CD4-positive, alpha-beta T cell treated with Interleukin-10 for 1 hour (primary cell): ENCODE results near the gene AQP3.
"Not testable (repeated sequence)": the region's sequence is repeated elsewhere in the genome, so short reads cannot be mapped to it uniquely, and the experiment has no call there.

Experiments
- DNase-seq: peaks from one replicate; pipeline ENCODE4 v3.0.0-alpha.2; 2020

Gene AQP3

DNA sequence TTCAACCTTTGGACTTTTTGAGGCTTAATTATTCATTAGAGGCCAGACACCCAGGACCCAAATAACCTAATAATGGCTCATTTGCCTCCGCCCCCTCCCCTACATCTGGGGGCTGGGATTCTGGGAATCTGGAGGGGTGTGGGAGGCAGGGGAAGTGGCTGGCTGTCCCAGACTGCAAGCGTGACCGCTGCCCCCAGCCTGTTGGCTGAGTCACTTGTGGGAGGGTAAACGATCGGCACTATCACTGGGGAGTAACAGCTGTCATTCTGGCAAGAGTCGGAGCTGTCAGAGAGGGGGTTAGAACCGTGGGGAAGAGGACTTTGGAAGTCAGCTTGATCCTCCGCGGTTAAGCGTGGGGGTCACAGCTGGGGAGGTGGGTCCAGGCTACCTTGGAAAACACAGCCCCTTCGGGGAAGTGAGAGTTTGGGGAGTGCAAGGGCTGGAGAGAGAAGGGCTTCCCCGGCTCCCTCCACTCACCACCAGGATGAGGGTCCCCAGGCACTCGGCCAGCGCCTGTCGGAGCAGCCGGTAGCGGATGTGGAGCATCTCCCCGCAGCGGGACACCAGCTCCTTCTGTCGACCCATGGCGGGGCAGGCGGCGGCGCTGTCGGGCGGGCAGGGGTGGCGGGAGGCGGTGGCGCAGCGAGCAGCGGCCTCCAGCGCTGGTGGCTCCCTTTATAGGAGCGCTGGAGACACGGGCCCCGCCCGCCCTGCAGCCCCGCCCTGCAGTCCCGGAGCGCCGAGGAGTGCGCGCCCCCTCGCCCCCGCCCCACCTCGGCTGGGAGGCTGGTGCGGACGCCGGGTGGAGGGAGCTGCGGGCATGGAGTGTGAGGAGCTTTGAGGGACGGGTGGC, at the start of gene AQP3:
Gene AQP3, minus strand, starts transcription at position 648 of the 853 bp plus-strand sequence. Its CDS starts 63 bp downstream, at position 585.
- DNase-seq: peak; percentile 83

DNA sequence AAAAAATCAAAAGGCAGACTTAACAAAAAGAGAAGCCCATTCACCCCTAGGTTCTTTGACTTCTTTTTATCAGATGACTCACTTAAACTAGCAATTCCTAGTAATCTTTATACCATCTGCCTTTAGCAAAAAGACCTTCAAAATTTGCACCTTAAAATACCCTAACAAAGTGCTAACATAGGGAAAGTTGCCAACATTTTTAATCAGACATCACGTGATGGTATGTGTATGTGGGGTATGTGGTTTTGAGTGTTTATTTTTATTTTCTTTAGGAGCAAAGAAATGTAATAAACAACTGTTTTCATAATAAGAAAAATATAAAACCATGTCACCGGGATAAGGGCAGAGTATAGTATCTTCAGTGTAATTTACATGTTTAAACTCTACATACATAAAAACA, 46.4 kb upstream of the AQP3 start:
- not testable (repeated sequence) for DNase-seq

DNA sequence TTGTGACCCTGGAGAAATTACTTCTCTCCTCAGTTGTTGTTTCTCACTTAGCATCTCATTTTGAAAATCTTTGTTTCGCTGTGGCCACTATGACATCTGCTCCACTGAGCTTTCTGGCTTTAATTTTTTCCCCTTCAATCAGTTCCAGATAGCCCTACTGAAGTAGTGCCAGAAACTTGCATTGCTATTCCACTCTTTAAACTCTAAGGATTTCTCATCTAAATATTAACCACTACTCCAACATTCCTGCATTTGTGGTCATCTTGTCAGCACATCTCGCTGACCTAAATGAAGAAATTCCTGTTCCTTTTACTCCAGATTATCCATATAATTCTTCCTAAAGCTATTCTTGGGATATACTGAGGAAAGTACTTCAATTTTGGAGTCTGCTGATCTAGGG, 41.7 kb upstream of the AQP3 start:
- no peak for DNase-seq

DNA sequence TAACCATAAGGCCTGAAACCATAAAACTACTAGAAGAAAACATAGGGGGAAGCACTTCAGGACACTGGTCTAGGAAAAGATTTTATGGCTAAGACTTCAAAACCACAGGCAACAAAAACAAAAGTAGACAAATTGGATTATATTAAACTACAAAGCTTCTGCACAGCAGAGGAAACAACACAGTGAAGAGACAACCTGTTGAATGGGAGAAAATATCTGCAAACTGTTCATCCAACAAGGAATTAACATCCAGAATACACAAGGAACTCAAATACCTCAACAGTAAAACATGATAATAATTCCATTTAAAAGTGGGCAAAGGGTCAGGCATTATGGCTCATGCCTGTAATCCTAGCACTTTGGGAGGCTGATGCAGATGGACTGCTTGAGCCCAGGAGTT, 37.9 kb upstream of the AQP3 start:
- not testable (repeated sequence) for DNase-seq

DNA sequence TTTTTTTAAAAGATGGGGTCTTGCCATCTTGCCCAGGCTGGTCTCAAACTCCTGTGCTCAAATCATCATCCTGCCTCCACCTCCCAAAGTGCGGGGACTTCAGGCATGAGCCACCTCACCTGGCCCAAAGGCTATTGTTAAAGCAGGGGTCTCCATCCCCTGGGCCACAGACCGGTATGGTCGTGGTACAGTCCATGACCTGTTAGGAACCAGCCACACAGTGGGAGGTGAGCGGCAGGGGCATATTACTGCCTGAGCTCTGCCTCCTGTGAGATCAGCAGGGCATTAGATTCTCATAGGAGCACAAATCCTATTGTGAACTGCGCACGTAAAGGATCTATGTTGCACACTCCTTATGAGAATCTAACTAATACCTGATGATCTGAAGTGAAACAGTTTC, 33.6 kb upstream of the AQP3 start:
- DNase-seq: no peak

DNA sequence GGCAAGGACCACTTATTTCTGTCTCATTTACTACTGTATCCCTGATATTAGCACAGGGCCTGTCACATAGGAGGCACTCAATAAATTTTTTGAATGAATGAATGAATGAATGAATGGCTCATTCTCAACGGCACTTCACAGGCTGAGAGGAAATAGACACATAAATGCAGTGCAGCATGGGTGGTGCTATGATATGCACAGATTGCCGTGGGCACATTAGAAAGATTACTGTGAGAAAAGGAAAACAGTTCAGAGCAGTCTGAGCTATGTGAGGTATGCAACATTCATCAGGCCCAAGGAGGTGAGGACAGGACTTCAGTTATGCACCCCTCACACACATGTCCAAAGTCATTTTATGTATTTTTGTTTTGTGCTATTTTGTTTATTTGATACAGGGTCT, 32.7 kb upstream of the AQP3 start:
- DNase-seq: no peak

DNA sequence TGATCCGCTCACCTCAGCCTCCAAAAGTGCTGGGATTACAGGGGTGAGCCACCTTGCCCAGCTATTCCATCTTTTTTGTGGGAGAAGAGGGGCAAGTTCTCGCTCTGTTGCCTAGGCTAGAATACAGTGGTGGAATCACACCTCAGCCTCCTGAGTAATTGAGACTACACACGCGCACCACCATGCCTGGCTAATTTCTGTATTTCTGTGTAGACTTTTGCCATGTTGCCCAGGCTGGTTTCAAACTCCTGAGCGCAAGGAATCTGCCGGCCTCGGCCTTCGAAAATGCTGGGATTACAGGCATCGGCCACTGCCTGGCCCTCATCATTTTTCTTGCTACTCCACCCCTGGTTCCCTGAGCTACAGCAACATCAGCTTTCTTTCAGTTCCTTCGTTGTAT, 29.1 kb upstream of the AQP3 start:
- no peak for DNase-seq

DNA sequence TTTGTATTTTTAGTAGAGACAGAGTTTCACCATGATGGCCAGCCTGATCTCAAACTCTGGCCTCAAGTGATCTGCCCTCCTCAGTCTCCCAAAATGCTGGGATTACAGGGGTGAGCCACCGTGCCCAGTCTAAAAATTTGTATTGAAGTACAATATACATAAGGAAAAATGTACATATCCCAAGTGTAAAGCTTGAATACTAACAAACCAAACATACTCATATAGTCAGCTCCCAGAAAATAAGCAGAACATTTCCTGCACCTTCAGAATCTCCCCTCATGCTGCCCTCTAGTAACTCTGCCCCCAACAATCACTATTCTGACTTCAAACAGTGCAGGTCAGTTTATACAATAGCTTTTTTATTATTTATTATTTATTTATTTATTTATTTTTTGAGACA, 28.0 kb upstream of the AQP3 start:
- DNase-seq: no peak

DNA sequence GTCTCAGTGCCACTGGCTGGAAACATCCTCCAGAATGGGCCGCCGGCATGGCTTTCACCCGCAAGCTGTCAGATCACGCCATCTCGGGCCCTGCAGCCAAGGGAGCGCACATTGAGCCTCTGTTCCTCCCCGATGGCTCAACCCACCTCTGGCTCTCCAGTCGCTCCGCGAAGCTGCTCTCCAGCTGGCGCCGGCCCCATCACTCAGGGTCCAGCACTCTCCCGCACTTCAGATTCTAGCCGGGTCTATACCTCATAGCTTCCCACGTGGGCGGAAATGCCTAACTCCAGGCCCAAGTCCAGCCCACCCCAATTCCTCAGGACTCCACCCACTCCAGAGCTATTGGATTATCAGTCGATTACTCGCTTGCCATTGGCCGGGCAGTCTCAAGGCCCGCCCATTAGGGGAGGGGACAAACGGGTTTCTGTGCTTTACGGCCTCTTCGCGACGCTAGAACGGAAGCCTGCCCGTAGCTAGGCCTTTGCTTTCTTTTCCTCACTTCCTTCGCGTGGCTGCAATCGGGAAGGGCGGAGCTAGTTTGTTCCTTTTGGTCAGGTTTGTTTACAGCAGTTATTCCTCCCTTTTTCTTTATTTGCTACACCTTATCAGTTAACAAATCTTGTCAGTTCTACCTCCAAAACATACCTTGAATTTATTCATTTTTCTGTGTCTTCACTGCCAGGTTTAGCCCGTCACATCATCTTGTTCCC, 26.4 kb upstream of the AQP3 start, which contains the start of gene NOL6:
Gene NOL6, minus strand, starts transcription at position 282 of the 710 bp plus-strand sequence. Its CDS starts 82 bp downstream, at position 200.
- DNase-seq: peak; percentile 99

DNA sequence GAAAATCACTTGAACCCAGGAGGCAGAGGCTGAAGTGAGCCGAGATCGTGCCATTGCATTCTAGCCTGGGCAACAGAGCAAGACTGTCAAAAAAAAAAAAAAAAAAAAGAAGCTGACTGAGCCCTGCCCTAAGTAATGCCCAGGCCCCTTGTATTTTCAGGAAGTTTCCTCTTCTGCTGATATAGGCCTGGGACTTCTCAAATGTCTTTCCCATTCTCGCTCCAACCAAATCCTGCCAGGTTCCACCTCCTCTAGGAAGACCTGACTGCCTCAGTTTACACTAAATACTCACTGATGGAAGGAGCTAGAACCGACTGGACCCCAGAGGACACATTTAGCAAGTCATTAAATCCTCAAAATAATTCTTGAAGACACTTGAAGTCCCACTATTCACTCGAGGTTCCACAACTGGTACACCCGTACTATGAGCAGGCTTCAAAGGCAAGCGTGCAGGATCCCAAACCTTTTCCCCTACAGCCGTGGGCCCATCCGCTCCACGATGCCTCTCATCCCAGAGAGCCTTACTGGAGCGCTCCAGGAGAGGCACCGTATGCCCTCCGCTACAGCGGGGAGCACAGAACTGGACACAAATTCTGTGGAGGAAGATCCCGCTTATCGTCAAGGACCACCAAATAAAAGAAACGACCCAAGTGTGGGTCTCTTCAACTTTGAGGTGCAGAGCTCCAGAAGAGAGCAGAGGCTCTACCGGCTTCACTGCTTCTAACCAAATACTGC, 25.7 kb upstream of the AQP3 start:
- DNase-seq: no peak

DNA sequence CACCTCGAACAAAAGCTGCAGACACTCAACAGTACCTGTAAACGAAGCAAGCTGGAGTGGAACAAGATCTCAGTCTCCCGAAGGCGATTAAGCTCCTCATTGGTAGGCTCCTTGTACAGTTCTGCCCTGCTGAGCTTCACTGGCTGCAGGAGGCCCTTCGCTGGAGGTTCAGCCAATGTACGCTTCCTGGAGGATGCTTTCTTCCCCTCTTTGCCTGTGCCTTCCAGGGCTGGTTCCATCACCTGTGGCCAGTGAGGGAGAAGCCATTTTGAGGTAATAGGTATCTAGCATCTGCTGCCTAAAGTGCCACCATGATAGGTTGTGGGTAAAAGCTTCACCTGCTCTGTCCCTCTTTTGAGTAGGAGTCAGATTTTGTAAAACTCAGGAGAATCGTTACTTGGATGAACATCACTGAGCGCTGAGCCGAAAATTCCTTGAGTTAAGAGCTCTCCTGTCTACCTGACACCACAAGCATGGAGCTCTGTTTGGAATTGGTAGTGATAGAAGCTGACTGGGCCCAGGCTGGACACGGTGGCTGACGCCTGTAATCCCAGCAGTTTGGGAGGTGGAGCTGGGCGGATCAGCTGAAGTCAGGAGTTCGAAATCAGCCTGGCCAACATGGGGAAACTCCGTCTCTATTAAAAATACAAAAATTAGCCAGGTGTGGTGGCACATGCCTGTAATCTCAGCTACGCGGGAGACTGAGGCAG, 24.9 kb upstream of the AQP3 start:
- DNase-seq: no peak

DNA sequence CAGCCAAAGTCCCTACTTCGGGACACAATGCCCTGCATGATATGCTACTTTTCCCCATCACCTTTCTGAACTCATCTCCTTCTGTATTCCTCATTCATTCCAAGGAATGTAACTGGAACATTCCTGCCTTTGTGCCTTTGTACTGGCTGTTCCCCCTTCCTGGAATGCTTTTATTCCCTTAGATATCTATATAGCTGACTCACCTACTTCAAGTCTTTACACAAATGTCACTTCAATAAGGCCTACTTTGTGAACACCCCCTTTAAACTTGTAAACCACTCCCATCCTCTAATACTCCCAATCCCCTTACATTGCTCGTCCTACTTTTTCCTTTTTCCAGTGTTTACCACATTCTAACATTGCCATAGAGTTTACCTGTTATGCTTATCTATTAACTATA, 24.0 kb upstream of the AQP3 start:
- DNase-seq: no peak

DNA sequence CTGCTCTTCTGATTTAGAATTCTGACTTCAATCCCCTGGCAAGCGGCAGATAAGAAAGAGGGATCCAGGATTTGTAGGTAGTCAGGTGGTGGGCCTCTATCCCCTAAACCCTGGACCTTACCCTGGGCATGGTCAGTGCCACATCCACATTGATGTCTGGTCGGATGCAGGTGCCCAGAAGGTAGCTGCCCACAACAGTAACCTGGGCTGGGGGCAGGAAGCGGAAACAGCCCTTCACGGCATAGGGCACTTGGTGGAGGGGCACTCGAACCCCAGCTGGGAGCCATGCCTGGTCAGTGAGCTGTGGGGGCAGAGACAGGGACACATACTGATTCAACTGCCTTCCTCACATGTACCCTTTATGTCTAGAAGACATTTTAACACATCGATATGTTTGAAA, 22.5 kb upstream of the AQP3 start:
- no peak for DNase-seq

DNA sequence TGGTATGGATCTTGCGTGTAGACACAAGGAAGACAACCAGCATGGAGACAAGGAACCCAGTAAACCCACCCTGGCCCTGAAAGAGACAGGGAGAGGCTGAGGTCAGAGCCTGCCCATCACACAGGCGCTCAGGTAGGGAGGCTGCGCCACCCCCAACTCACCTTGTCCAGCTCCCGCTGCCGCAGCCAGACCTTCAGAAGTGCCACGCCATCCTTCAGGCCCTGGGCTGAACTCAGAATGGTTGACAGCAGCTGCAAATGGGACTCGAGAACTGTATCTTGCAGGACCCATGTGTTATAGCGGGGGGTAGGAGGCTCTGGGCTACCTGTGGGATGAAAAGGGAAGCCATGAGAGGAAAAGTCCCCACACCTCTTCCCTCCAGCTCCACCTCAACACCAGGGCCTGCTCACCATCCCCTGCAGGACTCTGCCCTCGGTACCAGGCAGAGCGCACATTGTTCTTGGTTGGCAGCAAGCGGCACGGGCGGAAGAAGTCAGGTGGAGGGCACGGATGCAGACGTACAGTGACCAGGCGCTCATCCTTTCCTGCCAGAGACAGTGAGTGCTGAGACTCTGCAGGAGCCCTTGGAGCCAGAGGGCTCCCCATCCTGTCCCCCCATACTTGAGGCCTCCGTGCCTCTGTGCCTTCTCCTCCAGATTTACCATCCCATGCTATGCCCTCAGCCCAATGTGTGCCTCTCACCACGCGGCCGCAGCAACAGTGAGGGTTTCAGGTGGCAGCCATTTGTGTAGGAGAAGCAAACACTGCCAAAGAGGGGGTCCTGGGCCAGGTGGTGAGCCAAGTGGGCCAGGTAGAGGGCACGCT, 21.6 kb upstream of the AQP3 start:
- DNase-seq: no peak

DNA sequence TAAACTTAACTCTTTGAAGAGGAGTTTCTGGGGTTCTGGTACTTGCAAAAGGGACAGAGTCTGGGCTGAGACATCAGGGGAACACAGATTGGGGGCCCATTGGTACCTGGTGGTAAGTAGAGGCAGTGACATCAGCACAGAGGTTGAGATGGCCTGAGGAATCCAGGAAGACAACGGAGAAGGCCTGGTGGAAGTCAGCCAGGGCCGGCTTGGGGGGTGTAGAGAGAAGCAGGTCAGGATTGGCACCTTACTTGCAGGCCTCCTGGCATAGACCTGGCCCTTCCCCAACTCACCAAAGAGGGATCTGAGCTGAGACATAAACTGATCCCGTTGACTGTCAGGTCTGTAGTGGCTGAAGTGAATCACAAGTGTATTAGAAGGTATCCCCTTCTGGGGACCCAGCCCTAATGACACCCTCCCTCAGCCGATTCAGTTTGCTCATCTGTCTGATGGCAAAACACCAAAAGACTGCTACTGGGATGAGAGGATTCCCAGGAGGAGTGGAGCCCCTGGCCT, 20.9 kb upstream of the AQP3 start:
- no peak for DNase-seq

DNA sequence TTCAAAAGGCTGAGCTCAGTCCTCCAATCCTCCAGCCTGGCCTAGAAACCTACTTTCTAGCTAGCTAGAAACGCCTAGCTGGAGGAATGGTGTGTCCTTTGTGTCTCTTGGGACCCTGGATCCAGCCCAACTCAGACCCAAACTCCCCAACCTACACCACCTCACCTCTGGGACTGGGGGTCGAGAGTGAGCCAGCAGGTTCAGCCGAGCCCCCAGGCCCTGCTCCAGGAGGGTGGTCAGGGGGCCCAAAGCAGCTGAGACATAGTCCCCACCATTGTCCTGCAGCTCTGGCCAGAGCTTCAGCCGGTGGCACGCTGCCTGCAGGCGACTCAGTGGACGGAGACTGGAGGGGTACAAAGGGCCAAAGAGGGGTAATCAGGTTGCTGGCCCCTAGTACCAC, 20.1 kb upstream of the AQP3 start:
- DNase-seq: no peak

DNA sequence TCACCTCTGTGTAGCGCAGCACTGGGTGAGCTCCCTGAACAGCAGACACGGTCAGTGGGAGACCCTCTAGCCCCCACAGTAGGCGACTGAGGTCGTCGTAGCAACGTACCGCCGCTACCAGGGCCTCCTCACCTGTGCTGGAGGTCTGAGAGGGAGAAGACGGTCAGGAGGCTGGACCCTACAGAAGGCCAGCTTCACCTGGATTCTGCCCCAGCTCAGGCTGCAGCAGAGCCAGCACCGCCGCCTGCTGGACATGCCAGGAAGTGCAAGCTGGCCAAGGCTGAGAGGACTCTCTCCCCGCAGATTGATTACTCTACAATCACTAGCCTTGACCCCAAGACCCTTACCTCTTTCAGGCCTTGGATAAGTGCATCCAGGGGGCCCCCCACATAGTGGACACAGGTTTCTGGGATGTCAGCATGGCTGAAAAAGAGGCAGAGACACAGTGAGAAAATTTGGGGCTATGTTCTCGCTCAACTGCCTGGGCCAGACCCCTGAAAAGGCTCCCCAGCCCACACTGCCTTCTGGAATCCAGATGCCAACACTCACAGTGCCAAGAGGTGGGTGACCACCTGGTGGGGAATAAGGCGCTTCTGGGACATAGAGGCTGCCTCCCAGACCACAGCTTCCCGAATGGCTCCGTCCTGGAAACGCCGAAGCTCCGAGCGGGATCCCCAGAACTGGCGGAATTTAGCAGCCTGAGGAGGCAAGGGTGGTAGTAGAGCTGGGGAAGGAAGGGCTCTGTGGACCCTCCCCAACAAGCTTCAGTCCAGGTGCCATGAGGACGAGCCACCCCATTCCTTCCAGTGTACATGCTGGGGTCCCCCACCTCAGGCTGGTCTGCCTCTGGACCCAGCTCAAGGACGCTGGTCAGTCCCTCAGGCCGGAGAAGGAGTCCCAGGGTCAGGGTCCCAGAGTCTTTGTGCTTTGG, 19.4 kb upstream of the AQP3 start:
- DNase-seq: peak; percentile 76

DNA sequence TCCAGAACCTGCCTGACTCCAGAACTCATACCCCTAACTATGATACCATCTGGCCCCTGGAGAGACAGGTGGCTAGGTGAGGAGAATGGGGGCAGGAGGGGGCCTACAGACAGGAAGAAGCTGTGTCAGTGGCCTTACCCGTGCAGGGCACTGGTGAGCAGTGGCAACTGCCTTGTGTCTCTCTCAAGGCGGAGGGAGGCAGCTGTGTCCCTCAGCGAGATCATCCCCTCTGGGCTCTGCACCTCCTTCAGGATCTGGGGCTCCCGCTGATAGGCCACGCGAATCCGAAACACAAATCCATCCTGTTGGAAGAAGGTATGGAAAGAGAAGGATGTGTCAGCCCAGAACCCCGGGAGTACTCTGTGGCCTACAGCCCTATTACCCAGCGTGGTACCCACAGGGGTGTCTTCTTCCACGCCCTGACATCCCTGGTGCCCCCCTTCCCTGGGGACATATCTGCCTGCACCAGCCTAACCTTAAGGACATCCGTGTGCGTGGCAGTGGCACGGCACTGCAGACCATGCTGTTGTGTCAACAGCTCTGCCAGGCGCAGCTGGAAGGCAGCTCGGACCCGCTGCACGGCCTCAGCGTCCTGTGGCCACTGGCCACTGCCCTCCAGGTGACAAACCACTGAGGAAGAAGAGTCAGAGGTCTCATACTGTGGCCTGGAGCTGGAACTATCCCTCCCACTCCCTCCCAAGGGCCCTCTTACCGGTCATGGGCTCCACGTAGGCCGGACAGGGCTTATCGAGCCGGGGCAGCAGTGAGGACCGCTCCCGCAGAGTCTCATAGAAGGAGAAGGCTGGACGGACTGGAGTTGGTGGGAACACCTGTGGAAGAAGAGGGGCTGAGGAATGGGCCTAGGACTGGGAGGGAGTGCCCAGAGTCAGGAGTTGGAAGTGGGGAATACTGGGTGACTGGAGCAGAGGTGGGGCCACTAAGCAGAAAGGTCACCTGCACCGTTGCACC, 18.5 kb upstream of the AQP3 start:
- no peak for DNase-seq

DNA sequence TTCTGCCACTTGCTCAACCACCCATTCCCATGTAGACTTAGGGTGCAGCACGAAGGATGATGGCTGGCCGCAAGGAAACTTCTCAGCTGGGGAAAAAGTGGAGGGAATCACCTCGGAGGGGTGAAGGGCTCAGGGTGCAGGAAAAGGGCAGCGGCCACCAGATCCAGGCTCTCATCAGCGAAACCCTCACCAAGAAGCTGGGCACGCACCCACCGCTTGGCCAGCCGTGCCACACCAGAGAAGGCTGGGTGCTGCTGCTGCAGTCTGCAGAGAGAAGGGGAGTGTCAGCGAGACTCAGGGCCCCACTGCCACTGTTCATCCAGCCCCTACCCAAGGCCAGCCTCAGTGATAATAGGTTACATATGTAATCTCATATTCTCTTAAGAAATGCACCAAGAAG, 17.7 kb upstream of the AQP3 start:
- DNase-seq: no peak
